HepG2 (cell line): ENCODE results near the gene RAD23A. TPM values are rescaled to one million over a fixed set of nuclear protein-coding genes. Genes with fewer than 3 reads are reported as not detected.

Source experiments
- ATF7-NPFF ChIP-seq: sonication (generic); formaldehyde crosslinking; IDR thresholded peaks from 2 replicates; pipeline ENCODE4 v1.8.1; 2023; ENCODE audit warnings: mild to moderate bottlenecking, low read depth, missing genetic modification reagents, moderate library complexity
- EP300 ChIP-seq, 3 experiments: sonication (generic) in 1 of 3; formaldehyde crosslinking in 1 of 3; IDR thresholded peaks; 2 replicates each; pipeline versions ENCODE4 v1.5.1 to v1.6.1; 2011 to 2020; ENCODE audit warnings: low read depth in 2 of 3, low read length in 2 of 3, borderline replicate concordance in 1 of 3, improper control_type of control experiment in 1 of 3, mild to moderate bottlenecking in 1 of 3, missing genetic modification reagents in 1 of 3, moderate library complexity in 1 of 3
- NFKB2 ChIP-seq: sonication (generic); formaldehyde crosslinking; IDR thresholded peaks from 2 replicates; pipeline ENCODE4 v1.4.0; 2020; ENCODE audit warnings: missing genetic modification reagents, borderline replicate concordance
- PREB ChIP-seq: sonication (generic); formaldehyde crosslinking; IDR thresholded peaks from 2 replicates; pipeline ENCODE4 v1.4.0; 2020; ENCODE audit warnings: missing genetic modification reagents
- SP140L ChIP-seq: sonication (generic); formaldehyde crosslinking; IDR thresholded peaks from 2 replicates; pipeline ENCODE4 v1.4.0; 2020; ENCODE audit warnings: missing genetic modification reagents, borderline replicate concordance
- SYNCRIP ChIP-seq: fragments of 200-400 bp; formaldehyde crosslinking; IDR thresholded peaks from 2 replicates; pipeline ENCODE4 v1.6.1; 2018; ENCODE audit warnings: mild to moderate bottlenecking, low read depth, low read length; ENCODE audit not compliant: insufficient read depth
- TBP ChIP-seq: sonication (generic); formaldehyde crosslinking; IDR thresholded peaks from 2 replicates; pipeline ENCODE4 v1.5.0; 2020; ENCODE audit warnings: missing genetic modification reagents
- ZBTB46 ChIP-seq: sonication (generic); formaldehyde crosslinking; IDR thresholded peaks from 2 replicates; pipeline ENCODE4 v1.4.0; 2020; ENCODE audit warnings: mild to moderate bottlenecking, missing genetic modification reagents, borderline replicate concordance
- ZNF234 ChIP-seq: sonication (generic); formaldehyde crosslinking; conservative IDR thresholded peaks from 2 replicates; pipeline ENCODE4 v1.5.1; 2020; ENCODE audit warnings: mild to moderate bottlenecking, missing genetic modification reagents
- ZNF282 ChIP-seq: fragments of 450-650 bp; IDR thresholded peaks from 2 replicates; pipeline ENCODE4 v1.6.1; 2018; ENCODE audit not compliant: partially characterized antibody
- ZNF446 ChIP-seq: sonication (generic); formaldehyde crosslinking; IDR thresholded peaks from 2 replicates; pipeline ENCODE4 v1.5.0; 2020; ENCODE audit warnings: mild to moderate bottlenecking, missing genetic modification reagents
- polyA plus RNA-seq, 8 experiments: library from polyadenylated mRNA; depleted of rRNA in 3 of 8; stranded (reverse) in 7 of 8; unstranded in 1 of 8; fragments of >200 nt; fragmentation: Illumina TruSeq in 4 of 8; extraction: Trizol in 4 of 8; gene quantifications; 2 replicates each; pipeline versions ENCODE4 v1.2.1 to v1.2.3, GENCODE V29; 2011 to 2016; ENCODE audit warnings: low read depth in 4 of 8, missing spikeins in 1 of 8, mixed read lengths in 1 of 8; ENCODE audit not compliant: insufficient read depth in 1 of 8
- total RNA-seq, 5 experiments: library from RNA; depleted of rRNA; stranded (reverse); fragments of >200 nt; fragmentation: Illumina TruSeq; extraction: Trizol; gene quantifications; 2 replicates each; pipeline ENCODE4 v1.2.3, GENCODE V29; 2016; ENCODE audit warnings: low read depth in 1 of 5
- TF ChIP-seq, protein P1 (sequence below): sonication (generic); formaldehyde crosslinking; IDR thresholded peaks from 2 replicates; pipeline ENCODE4 v1.8.0; 2022; ENCODE audit warnings: mild to moderate bottlenecking, missing genetic modification reagents, moderate library complexity
- TF ChIP-seq, protein P2 (sequence below): sonication (generic); formaldehyde crosslinking; IDR thresholded peaks from 2 replicates; pipeline ENCODE4 v1.5.0; 2020; ENCODE audit warnings: missing genetic modification reagents, mild to moderate bottlenecking, borderline replicate concordance
- TF ChIP-seq, protein P3 (sequence below): sonication (generic); formaldehyde crosslinking; IDR thresholded peaks from 2 replicates; pipeline ENCODE4 v1.5.0; 2020; ENCODE audit warnings: mild to moderate bottlenecking, missing genetic modification reagents

Gene RAD23A
- total and polyA plus RNA-seq, 2 of the 13 experiments (the other 11 are each of a cell fraction or from before 2014, with no cell fraction given) = 42.5 to 54.2 TPM

DNA sequence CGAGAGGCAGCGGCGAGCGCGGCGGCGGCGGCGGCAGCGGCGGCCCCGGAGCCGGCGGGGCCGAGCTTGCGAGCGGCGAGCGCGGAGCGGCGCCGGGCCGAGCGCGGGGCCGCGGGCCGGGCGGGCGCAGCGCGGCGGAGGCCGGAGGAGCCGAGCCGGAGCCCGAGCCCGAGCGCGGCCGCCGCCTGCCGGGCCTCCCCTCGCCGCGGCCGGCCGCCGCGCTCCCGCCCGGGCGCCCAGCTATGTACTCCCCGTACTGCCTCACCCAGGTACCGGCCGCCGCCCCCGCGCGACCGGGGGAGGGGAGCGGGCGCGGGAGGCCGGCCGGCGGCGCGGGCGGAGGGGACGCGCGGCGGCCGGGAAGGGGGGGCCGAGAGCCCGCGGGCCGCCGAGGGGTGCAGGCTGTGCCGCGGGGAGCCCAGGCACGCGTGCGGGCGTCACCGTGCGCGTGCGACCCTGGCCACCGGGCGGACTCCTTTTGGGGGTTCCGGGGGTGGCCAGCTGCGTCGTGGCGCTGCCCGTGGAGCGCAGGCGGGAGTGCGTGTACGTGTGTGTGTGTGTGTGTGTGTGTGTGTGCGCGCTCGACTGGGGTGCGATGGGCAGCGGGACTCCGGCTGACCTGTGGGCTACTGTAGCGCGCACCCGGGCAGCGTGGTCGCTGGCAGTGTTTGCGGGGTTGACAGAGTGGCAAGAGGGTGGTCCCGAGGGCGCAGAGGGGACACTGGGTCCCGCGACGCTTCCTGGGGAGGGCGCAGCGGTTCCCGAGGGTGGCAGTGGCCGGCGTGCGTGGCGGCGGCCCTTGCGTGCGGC, 50.1 kb downstream of the RAD23A start (continued):
- TF ChIP-seq TBP (CRISPR knock-in tag) (no peak), SP140L (no peak), ZBTB46 (CRISPR knock-in tag) (0 out of 2 replicates have a peak, but pooled peaks have one; percentile 0), ZNF282 (no peak), NFKB2 (peak; percentile 66; the same call in 1 of the 2 replicates), ATF7-NPFF (no peak), SYNCRIP (no peak), ZNF234 (CRISPR knock-in tag) (no peak), EP300 (IDR thresholded peaks at IDR 0.05; ENCODE audit: low read depth in 2 of 2, low read length in 2 of 2) (no peak), EP300 (CRISPR knock-in tag; IDR thresholded peaks at IDR 0.05; ENCODE audit: borderline replicate concordance) (no peak), PREB (CRISPR knock-in tag) (no peak), ZNF446 (CRISPR knock-in tag) (peak; percentile 59; the same call in 1 of the 2 replicates)
- TF ChIP-seq, protein P1, sequence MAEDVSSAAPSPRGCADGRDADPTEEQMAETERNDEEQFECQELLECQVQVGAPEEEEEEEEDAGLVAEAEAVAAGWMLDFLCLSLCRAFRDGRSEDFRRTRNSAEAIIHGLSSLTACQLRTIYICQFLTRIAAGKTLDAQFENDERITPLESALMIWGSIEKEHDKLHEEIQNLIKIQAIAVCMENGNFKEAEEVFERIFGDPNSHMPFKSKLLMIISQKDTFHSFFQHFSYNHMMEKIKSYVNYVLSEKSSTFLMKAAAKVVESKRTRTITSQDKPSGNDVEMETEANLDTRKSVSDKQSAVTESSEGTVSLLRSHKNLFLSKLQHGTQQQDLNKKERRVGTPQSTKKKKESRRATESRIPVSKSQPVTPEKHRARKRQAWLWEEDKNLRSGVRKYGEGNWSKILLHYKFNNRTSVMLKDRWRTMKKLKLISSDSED = no peak
- TF ChIP-seq, protein P2, sequence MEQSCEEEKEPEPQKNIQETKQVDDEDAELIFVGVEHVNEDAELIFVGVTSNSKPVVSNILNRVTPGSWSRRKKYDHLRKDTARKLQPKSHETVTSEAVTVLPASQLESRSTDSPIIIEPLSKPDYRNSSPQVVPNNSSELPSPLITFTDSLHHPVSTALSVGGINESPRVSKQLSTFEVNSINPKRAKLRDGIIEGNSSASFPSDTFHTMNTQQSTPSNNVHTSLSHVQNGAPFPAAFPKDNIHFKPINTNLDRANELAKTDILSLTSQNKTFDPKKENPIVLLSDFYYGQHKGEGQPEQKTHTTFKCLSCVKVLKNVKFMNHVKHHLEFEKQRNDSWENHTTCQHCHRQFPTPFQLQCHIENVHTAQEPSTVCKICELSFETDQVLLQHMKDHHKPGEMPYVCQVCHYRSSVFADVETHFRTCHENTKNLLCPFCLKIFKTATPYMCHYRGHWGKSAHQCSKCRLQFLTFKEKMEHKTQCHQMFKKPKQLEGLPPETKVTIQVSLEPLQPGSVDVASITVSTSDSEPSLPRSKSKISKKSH (CRISPR knock-in tag) = 0 out of 2 replicates have a peak, but pooled peaks have one; percentile 41
- TF ChIP-seq, protein P3, sequence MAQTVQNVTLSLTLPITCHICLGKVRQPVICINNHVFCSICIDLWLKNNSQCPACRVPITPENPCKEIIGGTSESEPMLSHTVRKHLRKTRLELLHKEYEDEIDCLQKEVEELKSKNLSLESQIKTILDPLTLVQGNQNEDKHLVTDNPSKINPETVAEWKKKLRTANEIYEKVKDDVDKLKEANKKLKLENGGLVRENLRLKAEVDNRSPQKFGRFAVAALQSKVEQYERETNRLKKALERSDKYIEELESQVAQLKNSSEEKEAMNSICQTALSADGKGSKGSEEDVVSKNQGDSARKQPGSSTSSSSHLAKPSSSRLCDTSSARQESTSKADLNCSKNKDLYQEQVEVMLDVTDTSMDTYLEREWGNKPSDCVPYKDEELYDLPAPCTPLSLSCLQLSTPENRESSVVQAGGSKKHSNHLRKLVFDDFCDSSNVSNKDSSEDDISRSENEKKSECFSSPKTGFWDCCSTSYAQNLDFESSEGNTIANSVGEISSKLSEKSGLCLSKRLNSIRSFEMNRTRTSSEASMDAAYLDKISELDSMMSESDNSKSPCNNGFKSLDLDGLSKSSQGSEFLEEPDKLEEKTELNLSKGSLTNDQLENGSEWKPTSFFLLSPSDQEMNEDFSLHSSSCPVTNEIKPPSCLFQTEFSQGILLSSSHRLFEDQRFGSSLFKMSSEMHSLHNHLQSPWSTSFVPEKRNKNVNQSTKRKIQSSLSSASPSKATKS = no peak
